Epithelial cell of esophagus (primary cell): Measurements from ENCODE around the gene FAM241B.
A peak's percentile ranks its signal among the peaks of the same experiment; 100 is the strongest.

Experiments used
- DNase-seq: peaks from one replicate; pipeline ENCODE4 v3.0.0; 2010; ENCODE audit warnings: low read depth
- H3K4me3 ChIP-seq: 2 replicates; pipeline ENCODE4 v1.5.1; 2011; ENCODE audit warnings: mild to moderate bottlenecking, low read length, control low read depth
- CTCF ChIP-seq: IDR thresholded peaks from 2 replicates; pipeline ENCODE4 v1.5.1; 2011; ENCODE audit warnings: low read depth, mild to moderate bottlenecking, low read length, control low read depth, inconsistent platforms; ENCODE audit not compliant: insufficient read depth; ENCODE audit errors: missing control alignments

Gene FAM241B

GRCh38 chr10:69644658-69645295 is 14.7 kb downstream of the FAM241B start:
- peak; percentile 66 for DNase-seq
- H3K4me3 ChIP-seq = no peak overlapping the region
- peak; percentile 84 for TF ChIP-seq CTCF

- TF ChIP-seq CTCF = no peak
- H3K4me3 ChIP-seq = no peak overlapping the region
- no peak for DNase-seq
These were observed 15.5 kb downstream of the FAM241B start for GRCh38 chr10:69645296-69646184.

- DNase-seq = no peak
- TF ChIP-seq CTCF = no peak
- H3K4me3 ChIP-seq = no peak overlapping the region
These were observed 16.4 kb downstream of the FAM241B start for GRCh38 chr10:69646185-69647060.

GRCh38 chr10:69647126-69647525 is 17.1 kb downstream of the FAM241B start:
- DNase-seq = no peak
- no peak for TF ChIP-seq CTCF
- H3K4me3 ChIP-seq = no peak overlapping the region

GRCh38 chr10:69647819-69648218 is 17.8 kb downstream of the FAM241B start:
- no peak for DNase-seq
- no peak for TF ChIP-seq CTCF

GRCh38 chr10:69648461-69648860 is 18.4 kb downstream of the FAM241B start:
- no peak overlapping the region for H3K4me3 ChIP-seq
- DNase-seq = no peak
- no peak for TF ChIP-seq CTCF

More at GRCh38 chr10:69647819-69648218, 17.8 kb downstream of the FAM241B start:
- no peak overlapping the region for H3K4me3 ChIP-seq
